Naive thymus-derived CD4-positive, alpha-beta T cell (primary cell): ENCODE measurements around the gene KLHL11. TPM values are rescaled to one million over a fixed set of nuclear protein-coding genes. Genes with fewer than 3 reads are reported as not detected.

Source experiments
- ATAC-seq: fragments of 150-1000 bp; cut with Tn5 transposase; 2 replicates; pipeline ENCODE4 v1.10.0; 2021; ENCODE audit warnings: mild to moderate bottlenecking, moderate library complexity
- CTCF ChIA-PET: fragments of 350-600 bp; sonication (Branson Sonifier 250); formaldehyde crosslinking; loops from one replicate; lab custom pipeline; 2021; ENCODE audit warnings: antibody characterized with exemption; lab: Charles Lee
- POLR2A ChIA-PET: fragments of 350-600 bp; sonication (Branson Sonifier 250); formaldehyde crosslinking; loops from one replicate; lab custom pipeline; 2021; ENCODE audit warnings: antibody characterized with exemption, inconsistent platforms; lab: Charles Lee
- DNase-seq, 9 donors: peaks; one replicate each; pipeline versions ENCODE4 v3.0.0 to v3.0.0-alpha.2; 2020 to 2022; ENCODE audit warnings: mixed read lengths in 1 of 9
- H3K27ac ChIP-seq: one replicate; pipeline ENCODE4 v1.7.0; 2013; ENCODE audit warnings: mild to moderate bottlenecking, low read depth, low read length, moderate library complexity
- H3K27me3 ChIP-seq, 2 donors: one replicate each; pipeline ENCODE4 v1.7.0; 2013; ENCODE audit warnings: low read length in 2 of 2, mild to moderate bottlenecking in 2 of 2, moderate library complexity in 2 of 2; ENCODE audit not compliant: control insufficient read depth in 2 of 2, insufficient read depth in 2 of 2
- H3K36me3 ChIP-seq, 3 experiments: 1 replicate in 2 of 3; 2 replicates in 1 of 3; pipeline ENCODE4 v1.7.0; 2013; ENCODE audit warnings: low read length in 3 of 3, mild to moderate bottlenecking in 3 of 3, moderate library complexity in 1 of 3; ENCODE audit not compliant: insufficient read depth in 3 of 3, control insufficient read depth in 2 of 3
- H3K4me1 ChIP-seq, 2 donors: one replicate each; pipeline ENCODE4 v1.7.0; 2013; ENCODE audit warnings: low read length in 2 of 2, mild to moderate bottlenecking in 2 of 2, moderate library complexity in 1 of 2; ENCODE audit not compliant: control insufficient read depth in 2 of 2, insufficient read depth in 2 of 2
- H3K4me3 ChIP-seq: 2 replicates; pipeline ENCODE4 v1.7.0; 2013; ENCODE audit warnings: mild to moderate bottlenecking, low read length
- H3K9me3 ChIP-seq, 3 experiments: 1 replicate in 2 of 3; 2 replicates in 1 of 3; pipeline ENCODE4 v1.7.0; 2013; ENCODE audit warnings: low read length in 3 of 3; ENCODE audit not compliant: control insufficient read depth in 2 of 3
- H3K27ac Mint-ChIP-seq, 9 donors: one replicate each; pipeline ENCODE4 v1.8.0; 2020 to 2022; ENCODE audit warnings: mixed read lengths in 9 of 9, mild to moderate bottlenecking in 8 of 9, moderate library complexity in 5 of 9, inconsistent platforms in 2 of 9
- H3K27me3 Mint-ChIP-seq, 5 donors: one replicate each; pipeline ENCODE4 v1.8.0; 2021 to 2022; ENCODE audit warnings: mixed read lengths in 5 of 5, mild to moderate bottlenecking in 1 of 5
- H3K36me3 Mint-ChIP-seq, 5 donors: one replicate each; pipeline ENCODE4 v1.8.0; 2020 to 2022; ENCODE audit warnings: mixed read lengths in 5 of 5, mild to moderate bottlenecking in 3 of 5, inconsistent platforms in 1 of 5
- H3K4me1 Mint-ChIP-seq, 7 donors: one replicate each; pipeline ENCODE4 v1.8.0; 2020 to 2022; ENCODE audit warnings: mixed read lengths in 7 of 7, mild to moderate bottlenecking in 3 of 7, inconsistent platforms in 1 of 7
- H3K4me3 Mint-ChIP-seq, 10 donors: one replicate each; pipeline ENCODE4 v1.8.0; 2020 to 2022; ENCODE audit warnings: mild to moderate bottlenecking in 10 of 10, mixed read lengths in 10 of 10, moderate library complexity in 6 of 10, inconsistent platforms in 2 of 10
- H3K9me3 Mint-ChIP-seq, 11 donors: one replicate each; pipeline ENCODE4 v1.8.0; 2020 to 2022; ENCODE audit warnings: mixed read lengths in 11 of 11, mild to moderate bottlenecking in 4 of 11, inconsistent platforms in 1 of 11, moderate library complexity in 1 of 11
- intact Hi-C, 2 donors: fragments of 100-400 bp; cut with micrococcal nuclease; formaldehyde crosslinking; loops; one replicate each; pipeline ENCODE4 v1.15.1; 2023
- polyA plus RNA-seq, 2 donors: library from polyadenylated mRNA; unstranded; fragments of 300-500 nt; fragmentation: Illumina TruSeq; gene quantifications; one replicate each; pipeline ENCODE4 v1.2.3, GENCODE V29; 2021
- total RNA-seq, 6 experiments: library from RNA in 5 of 6; stranded (reverse) in 5 of 6; gene quantifications; 1 replicate in 5 of 6; 2 replicates in 1 of 6; pipeline ENCODE4 v1.2.3 and lab custom pipeline; 2021 to 2026

KLHL11 gene, protein sequence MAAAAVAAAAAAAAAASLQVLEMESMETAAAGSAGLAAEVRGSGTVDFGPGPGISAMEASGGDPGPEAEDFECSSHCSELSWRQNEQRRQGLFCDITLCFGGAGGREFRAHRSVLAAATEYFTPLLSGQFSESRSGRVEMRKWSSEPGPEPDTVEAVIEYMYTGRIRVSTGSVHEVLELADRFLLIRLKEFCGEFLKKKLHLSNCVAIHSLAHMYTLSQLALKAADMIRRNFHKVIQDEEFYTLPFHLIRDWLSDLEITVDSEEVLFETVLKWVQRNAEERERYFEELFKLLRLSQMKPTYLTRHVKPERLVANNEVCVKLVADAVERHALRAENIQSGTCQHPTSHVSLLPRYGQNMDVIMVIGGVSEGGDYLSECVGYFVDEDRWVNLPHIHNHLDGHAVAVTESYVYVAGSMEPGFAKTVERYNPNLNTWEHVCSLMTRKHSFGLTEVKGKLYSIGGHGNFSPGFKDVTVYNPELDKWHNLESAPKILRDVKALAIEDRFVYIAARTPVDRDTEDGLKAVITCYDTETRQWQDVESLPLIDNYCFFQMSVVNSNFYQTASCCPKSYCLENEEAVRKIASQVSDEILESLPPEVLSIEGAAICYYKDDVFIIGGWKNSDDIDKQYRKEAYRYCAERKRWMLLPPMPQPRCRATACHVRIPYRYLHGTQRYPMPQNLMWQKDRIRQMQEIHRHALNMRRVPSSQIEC
- 10 to 100 TPM; 15.2 to 25.9 (median 18.9) TPM for total RNA-seq
- 1 to 10 TPM; 6.7 to 7.0 TPM for polyA plus RNA-seq
- total RNA-seq (lab: John Stamatoyannopoulos, UW): 51.7 reads per million, percentile 72 among the genes with 10 or more reads in this experiment

DNA sequence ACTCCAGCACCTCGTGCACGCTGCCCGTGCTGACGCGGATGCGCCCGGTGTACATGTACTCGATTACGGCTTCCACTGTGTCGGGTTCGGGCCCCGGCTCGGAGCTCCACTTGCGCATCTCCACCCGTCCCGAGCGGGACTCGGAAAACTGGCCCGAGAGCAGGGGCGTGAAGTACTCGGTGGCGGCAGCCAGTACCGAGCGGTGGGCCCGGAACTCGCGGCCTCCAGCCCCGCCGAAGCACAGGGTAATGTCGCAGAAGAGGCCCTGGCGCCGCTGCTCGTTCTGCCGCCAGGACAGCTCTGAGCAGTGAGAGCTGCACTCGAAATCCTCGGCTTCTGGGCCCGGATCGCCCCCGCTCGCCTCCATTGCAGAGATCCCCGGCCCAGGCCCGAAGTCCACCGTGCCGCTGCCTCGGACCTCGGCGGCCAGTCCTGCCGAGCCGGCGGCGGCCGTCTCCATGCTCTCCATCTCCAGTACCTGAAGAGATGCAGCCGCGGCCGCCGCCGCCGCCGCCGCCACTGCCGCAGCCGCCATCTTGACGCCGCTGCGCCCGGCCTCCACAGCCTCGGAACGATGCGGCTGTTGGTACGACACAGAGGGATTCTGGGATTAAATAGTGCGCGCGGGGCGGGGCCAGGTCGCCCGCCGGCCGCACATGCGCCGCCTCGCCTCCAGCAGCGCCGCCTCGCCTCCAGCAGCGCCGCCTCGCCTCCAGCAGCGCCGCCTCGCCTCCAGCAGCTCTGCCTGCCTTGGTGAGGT, at the start of gene KLHL11:
KLHL11 (minus strand) TSS at position 588 of the 760 bp plus-strand sequence; CDS start at position 535, 53 bp downstream.
- peak within 1 kb of the TSS in 4 of 9 donors; percentile 73 to 92 (median 90) for H3K27ac Mint-ChIP-seq
- DNase-seq (peak; percentile 78 to 88 (median 86)), ATAC-seq (peak; percentile 97)
- intact Hi-C loops: loop anchor here (1.0 to 10.0 kb wide), 12 partner anchors 29 to 1218 kb away; partner anchors contain the start of genes NT5C3B (in 2 of the 2), CNP (in 1 of the 2), DNAJC7 (in 1 of the 2) and EIF1 (in 1 of the 2)
- H3K9me3 Mint-ChIP-seq: peaks cover 0 to 2% (median 0%) of the 10 kb centered on the region in 11 donors
- H3K4me3 ChIP-seq: peak within 1 kb of the TSS; percentile 89
- no peaks in the 10 kb centered on the region for H3K27me3 ChIP-seq
- POLR2A ChIA-PET: interaction anchor here (1.2 to 3.0 kb wide), 8 partner anchors 13 to 1646 kb away, joined by 4 to 17 read pairs (median 10); partner anchors contain the start of genes ACLY, DNAJC7, EIF1 and KLHL10
- CTCF ChIA-PET: interaction anchor here (0.7 kb wide), 1 partner anchor 66 kb away, joined by 3 read pairs; the partner anchor contains the start of gene ODAD4
- no peak within 1 kb of the TSS for H3K4me3 Mint-ChIP-seq
- no peaks in the 10 kb centered on the region for H3K27me3 Mint-ChIP-seq
- H3K36me3 Mint-ChIP-seq: peaks cover 0 to 9% (median 7%) of the 10 kb centered on the region in 5 donors
- H3K27ac ChIP-seq: peak within 1 kb of the TSS; percentile 90
- peaks cover 0 to 27% (median 0%) of the 10 kb centered on the region in 3 experiments for H3K36me3 ChIP-seq
- peaks cover 15 to 43% (median 32%) of the 10 kb centered on the region in 7 donors for H3K4me1 Mint-ChIP-seq
- peaks cover 25 to 31% of the 10 kb centered on the region in 2 donors for H3K4me1 ChIP-seq
- H3K9me3 ChIP-seq: no peaks in the 10 kb centered on the region

DNA sequence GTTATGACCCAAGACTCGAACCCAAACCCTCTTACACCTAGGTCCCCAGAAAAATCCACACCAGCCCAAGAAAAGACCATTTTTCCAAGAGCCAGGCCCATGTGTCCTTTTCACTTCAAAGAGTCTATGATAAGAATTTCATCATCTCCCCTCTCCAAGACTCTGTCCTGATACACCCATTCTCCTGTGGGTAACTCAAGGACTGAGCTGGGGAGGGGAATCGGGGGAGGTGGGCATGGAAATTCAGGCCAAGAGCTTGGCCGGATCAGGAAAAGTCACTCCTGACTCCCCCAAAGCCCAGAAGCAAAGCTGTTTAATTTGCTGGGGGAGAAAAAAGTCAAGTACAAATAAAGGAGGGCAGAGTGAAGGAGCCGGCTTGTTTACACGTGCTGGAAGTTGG, 49.8 kb upstream of the KLHL11 start:
- Mint-ChIP-seq H3K27me3 (no peaks in the 10 kb centered on the region), H3K4me1 (peaks cover 31 to 47% (median 37%) of the 10 kb centered on the region in 7 donors), H3K9me3 (no peaks in the 10 kb centered on the region), H3K36me3 (peaks cover 2 to 29% (median 5%) of the 10 kb centered on the region in 5 donors), H3K27ac (peak overlapping the region in 3 of 9 donors; percentile 33 to 72 (median 43)), H3K4me3 (peak overlapping the region in 2 of 10 donors; percentile 16 to 35)
- ChIA-PET POLR2A (interaction anchor here (0.6 to 1.3 kb wide), 2 partner anchors 15 to 17 kb away, joined by 3 to 5 read pairs; partner anchors contain the start of gene ODAD4), CTCF (no interaction called here)
- H3K27me3 ChIP-seq: no peaks in the 10 kb centered on the region
- intact Hi-C loops: loop anchor here in 1 of 2 donors (5.0 kb wide), 1 partner anchor 267 kb away; the partner anchor contains the start of gene KCNH4
- no peak overlapping the region for H3K27ac ChIP-seq
- peaks cover 9 to 47% (median 10%) of the 10 kb centered on the region in 3 experiments for H3K36me3 ChIP-seq
- peaks cover 8 to 14% of the 10 kb centered on the region in 2 donors for H3K4me1 ChIP-seq
- H3K9me3 ChIP-seq: no peaks in the 10 kb centered on the region
- no peak for DNase-seq
- no peak overlapping the region for H3K4me3 ChIP-seq
- ATAC-seq: no peak

- Histone ChIP-seq H3K4me1 (peaks cover 8 to 12% of the 10 kb centered on the region in 2 donors), H3K36me3 (peaks cover 9 to 54% (median 15%) of the 10 kb centered on the region in 3 experiments), H3K27ac (no peak overlapping the region), H3K27me3 (no peaks in the 10 kb centered on the region), H3K4me3 (no peak overlapping the region), H3K9me3 (no peaks in the 10 kb centered on the region)
- Mint-ChIP-seq H3K27ac (peak overlapping the region in 1 of 9 donors; percentile 62), H3K9me3 (no peaks in the 10 kb centered on the region), H3K4me1 (peaks cover 31 to 44% (median 36%) of the 10 kb centered on the region in 7 donors), H3K36me3 (peaks cover 3 to 35% (median 5%) of the 10 kb centered on the region in 5 donors), H3K27me3 (no peaks in the 10 kb centered on the region), H3K4me3 (peak overlapping the region in 1 of 10 donors; percentile 16)
- CTCF ChIA-PET: no interaction called here
- intact Hi-C loops: no loop called here
- DNase-seq (no peak), ATAC-seq (no peak)
- POLR2A ChIA-PET: no interaction called here
These were observed 49.1 kb upstream of the KLHL11 start for GRCh38 chr17:41914358-41914766.

- no peak for DNase-seq
- H3K36me3 Mint-ChIP-seq: peaks cover 3 to 38% (median 5%) of the 10 kb centered on the region in 5 donors
- POLR2A ChIA-PET: no interaction called here
- Histone ChIP-seq H3K9me3 (no peaks in the 10 kb centered on the region), H3K4me3 (no peak overlapping the region), H3K36me3 (peaks cover 9 to 58% (median 15%) of the 10 kb centered on the region in 3 experiments), H3K27ac (no peak overlapping the region), H3K27me3 (no peaks in the 10 kb centered on the region), H3K4me1 (peaks cover 8 to 11% of the 10 kb centered on the region in 2 donors)
- H3K4me1 Mint-ChIP-seq: peaks cover 31 to 42% (median 36%) of the 10 kb centered on the region in 7 donors
- ATAC-seq: no peak
- intact Hi-C loops: no loop called here
- peak overlapping the region in 1 of 10 donors; percentile 54 for H3K4me3 Mint-ChIP-seq
- H3K9me3 Mint-ChIP-seq: no peaks in the 10 kb centered on the region
- peak overlapping the region in 2 of 9 donors; percentile 41 to 62 for H3K27ac Mint-ChIP-seq
- CTCF ChIA-PET: no interaction called here
- no peaks in the 10 kb centered on the region for H3K27me3 Mint-ChIP-seq
These were observed 48.6 kb upstream of the KLHL11 start for GRCh38 chr17:41913798-41914197.

GRCh38 chr17:41912925-41913324, 47.7 kb upstream of the KLHL11 start:
- no peaks in the 10 kb centered on the region for H3K27me3 ChIP-seq
- Mint-ChIP-seq H3K36me3 (peaks cover 4 to 47% (median 6%) of the 10 kb centered on the region in 5 donors), H3K9me3 (no peaks in the 10 kb centered on the region), H3K27ac (no peak overlapping the region), H3K4me1 (peaks cover 31 to 42% (median 35%) of the 10 kb centered on the region in 7 donors), H3K27me3 (no peaks in the 10 kb centered on the region), H3K4me3 (no peak overlapping the region)
- ATAC-seq: no peak
- POLR2A ChIA-PET: interaction anchor here (1.1 kb wide), 1 partner anchor 53 kb away, joined by 4 read pairs; the partner anchor contains the start of gene CNP
- no peak overlapping the region for H3K4me3 ChIP-seq
- H3K4me1 ChIP-seq: peaks cover 8 to 11% of the 10 kb centered on the region in 2 donors
- peaks cover 9 to 60% (median 15%) of the 10 kb centered on the region in 3 experiments for H3K36me3 ChIP-seq
- intact Hi-C loops: no loop called here
- no peak overlapping the region for H3K27ac ChIP-seq
- no peaks in the 10 kb centered on the region for H3K9me3 ChIP-seq
- CTCF ChIA-PET: interaction anchor here (0.6 kb wide), 1 partner anchor 52 kb away, joined by 3 read pairs; no protein-coding TSS in a partner anchor
- DNase-seq: no peak
